Esophagus squamous epithelium (tissue), 5 donors: ENCODE measurements around the gene CADM4. TPM values are rescaled to one million over a fixed set of nuclear protein-coding genes. Genes with fewer than 3 reads are reported as not detected.
A peak's percentile ranks its signal among the peaks of the same experiment; 100 is the strongest.
"Not testable (repeated sequence)": the region's sequence is repeated elsewhere in the genome, so short reads cannot be mapped to it uniquely, and the experiment has no call there.

Experiments used
- DNase-seq: peaks from one replicate; lab custom pipeline; 2025; lab: John Stamatoyannopoulos, UW
- H3K27ac ChIP-seq, 4 donors: fragments of 200-600 bp; sonication (generic); one replicate each; pipeline ENCODE4 v1.5.1; 2016 to 2019; ENCODE audit warnings: mild to moderate bottlenecking in 1 of 4
- H3K27me3 ChIP-seq, 4 donors: fragments of 200-600 bp; sonication (generic); 1 replicate in 3 of 4; 2 replicates in 1 of 4; pipeline versions ENCODE4 v1.5.1 to v1.6.0; 2017 to 2021; ENCODE audit warnings: antibody characterized with exemption in 1 of 4
- H3K36me3 ChIP-seq, 3 donors: fragments of 200-600 bp; sonication (generic); one replicate each; pipeline ENCODE4 v1.5.1; 2016 to 2019
- H3K4me1 ChIP-seq, 3 donors: fragments of 200-600 bp; sonication (generic); one replicate each; pipeline ENCODE4 v1.5.1; 2017 to 2019
- H3K4me3 ChIP-seq, 4 donors: fragments of 200-600 bp; sonication (generic); 1 replicate in 3 of 4; 2 replicates in 1 of 4; pipeline ENCODE4 v1.5.1; 2016 to 2019; ENCODE audit warnings: mild to moderate bottlenecking in 2 of 4, moderate library complexity in 1 of 4
- H3K9me3 ChIP-seq, 3 donors: fragments of 200-600 bp; sonication (generic); one replicate each; pipeline ENCODE4 v1.5.1; 2016 to 2019
- POLR2A ChIP-seq, 4 donors: fragments of 450-650 bp; IDR thresholded peaks; one replicate each; pipeline ENCODE4 v1.6.1; 2017; ENCODE audit warnings: antibody characterized with exemption in 4 of 4, mild to moderate bottlenecking in 4 of 4, moderate library complexity in 3 of 4
- WGBS, 2 donors: methylation state at CpG; one replicate each; pipeline ENCODE4 v1.1.5; 2018; 5-methylcytosine and 5-hydroxymethylcytosine counted together
- intact Hi-C: fragments of 100-400 bp; cut with DNase I; formaldehyde crosslinking; loops from one replicate; pipeline ENCODE4 v1.15.0; 2022
- total RNA-seq, 4 donors: library from RNA; depleted of rRNA; stranded (reverse); fragments of >200 nt; gene quantifications; one replicate each; pipeline ENCODE4 v1.1.0, GENCODE V29; 2016
- TF ChIP-seq, protein P1 (sequence below), 6 experiments: fragments of 450-650 bp in 4 of 6; fragments of 200-600 bp in 2 of 6; sonication (generic) in 2 of 6; IDR thresholded peaks; one replicate each; pipeline ENCODE4 v1.5.1; 2016 to 2019; ENCODE audit warnings: antibody characterized with exemption in 6 of 6, mild to moderate bottlenecking in 4 of 6, moderate library complexity in 4 of 6
- donor health status: DM: yes; HTN: yes; CAD: no.

CADM4 gene
- total RNA-seq, 4 donors from 2014 or later = 8.8 to 22.8 (median 10.5) TPM

DNA sequence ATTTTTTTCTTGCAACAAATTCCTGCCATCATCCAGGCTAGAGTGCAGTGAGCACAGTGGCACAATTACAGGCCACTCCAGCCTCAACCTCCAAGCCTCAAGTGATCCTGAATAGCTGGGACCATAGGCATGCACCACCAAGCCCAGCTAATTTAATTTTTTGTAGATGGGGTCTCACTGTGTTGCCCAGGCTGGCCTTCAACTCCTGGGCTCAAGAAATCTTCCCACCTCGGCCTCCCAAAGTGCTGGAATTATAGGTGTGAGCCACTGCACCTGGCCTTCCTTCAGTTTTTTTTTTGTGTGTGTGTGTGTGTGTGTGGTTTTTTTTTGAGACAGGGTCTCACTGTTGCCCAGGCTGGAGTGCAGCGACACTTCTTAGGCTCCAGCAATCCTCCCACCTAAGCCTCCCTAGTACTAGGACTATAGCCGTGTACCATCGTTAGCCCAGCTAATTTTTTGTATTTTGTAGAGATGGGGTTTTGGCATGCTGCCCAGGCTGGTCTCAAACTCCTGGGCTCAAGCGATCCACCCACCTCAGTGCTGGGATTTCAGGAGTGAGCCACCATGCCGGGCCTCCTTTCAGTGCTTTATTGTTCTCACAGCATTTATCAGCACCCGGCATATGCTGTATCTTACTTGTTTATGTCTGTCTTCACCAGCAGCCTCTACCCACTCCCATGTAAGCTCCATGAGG lies 33.6 kb downstream of the CADM4 start:
- DNase-seq = no peak
- Histone ChIP-seq H3K27me3 (no peaks in the 10 kb centered on the region), H3K4me1 (peaks cover 0 to 23% (median 9%) of the 10 kb centered on the region in 3 donors), H3K36me3 (peaks cover 0 to 54% (median 6%) of the 10 kb centered on the region in 3 donors), H3K4me3 (no peak overlapping the region), H3K27ac (peak overlapping the region in 3 of 4 donors; percentile 51 to 70 (median 56)), H3K9me3 (no peaks in the 10 kb centered on the region)
- intact Hi-C loops = loop anchor here (10.0 kb wide), 1 partner anchor 49 kb away; no protein-coding TSS in a partner anchor
- TF ChIP-seq POLR2A (IDR thresholded peaks at IDR 0.05) = no peak
- TF ChIP-seq, protein P1, sequence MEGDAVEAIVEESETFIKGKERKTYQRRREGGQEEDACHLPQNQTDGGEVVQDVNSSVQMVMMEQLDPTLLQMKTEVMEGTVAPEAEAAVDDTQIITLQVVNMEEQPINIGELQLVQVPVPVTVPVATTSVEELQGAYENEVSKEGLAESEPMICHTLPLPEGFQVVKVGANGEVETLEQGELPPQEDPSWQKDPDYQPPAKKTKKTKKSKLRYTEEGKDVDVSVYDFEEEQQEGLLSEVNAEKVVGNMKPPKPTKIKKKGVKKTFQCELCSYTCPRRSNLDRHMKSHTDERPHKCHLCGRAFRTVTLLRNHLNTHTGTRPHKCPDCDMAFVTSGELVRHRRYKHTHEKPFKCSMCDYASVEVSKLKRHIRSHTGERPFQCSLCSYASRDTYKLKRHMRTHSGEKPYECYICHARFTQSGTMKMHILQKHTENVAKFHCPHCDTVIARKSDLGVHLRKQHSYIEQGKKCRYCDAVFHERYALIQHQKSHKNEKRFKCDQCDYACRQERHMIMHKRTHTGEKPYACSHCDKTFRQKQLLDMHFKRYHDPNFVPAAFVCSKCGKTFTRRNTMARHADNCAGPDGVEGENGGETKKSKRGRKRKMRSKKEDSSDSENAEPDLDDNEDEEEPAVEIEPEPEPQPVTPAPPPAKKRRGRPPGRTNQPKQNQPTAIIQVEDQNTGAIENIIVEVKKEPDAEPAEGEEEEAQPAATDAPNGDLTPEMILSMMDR (IDR thresholded peaks at IDR 0.05) = no peak
- WGBS, 2 donors = 70 to 78% methylated on average over 6 to 7 of the region's 7 CpGs

DNA sequence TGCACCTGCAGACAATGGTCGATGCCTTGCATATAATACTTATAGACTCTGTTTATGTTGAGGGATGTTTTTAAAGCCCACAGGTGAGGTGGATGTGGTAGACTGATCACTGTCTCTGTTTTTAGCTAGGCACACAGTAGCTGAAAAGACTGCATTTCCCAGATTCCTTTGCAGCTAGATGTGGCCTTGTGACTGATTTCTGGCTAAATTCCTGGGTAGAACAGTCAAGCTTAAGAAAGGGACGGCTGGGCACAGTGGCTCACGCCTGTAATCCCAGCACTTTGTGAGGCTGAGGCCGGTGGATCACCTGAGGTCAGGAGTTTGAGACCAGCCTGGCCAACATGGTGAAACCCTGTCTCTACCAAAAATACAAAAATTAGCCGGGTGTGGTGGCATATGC lies 39.3 kb downstream of the CADM4 start:
- not testable (repeated sequence) for H3K4me3 ChIP-seq, H3K27me3 ChIP-seq, DNase-seq, H3K9me3 ChIP-seq, H3K27ac ChIP-seq
- intact Hi-C loops = loop anchor here (10.0 kb wide), 1 partner anchor 54 kb away; no protein-coding TSS in a partner anchor
- 65 to 83% methylated on average over 1 to 5 of the region's 5 CpGs for WGBS, 2 donors
- peaks cover 13 to 29% (median 17%) of the 10 kb centered on the region in 3 donors for H3K4me1 ChIP-seq
- peaks cover 0 to 52% (median 9%) of the 10 kb centered on the region in 3 donors for H3K36me3 ChIP-seq

DNA sequence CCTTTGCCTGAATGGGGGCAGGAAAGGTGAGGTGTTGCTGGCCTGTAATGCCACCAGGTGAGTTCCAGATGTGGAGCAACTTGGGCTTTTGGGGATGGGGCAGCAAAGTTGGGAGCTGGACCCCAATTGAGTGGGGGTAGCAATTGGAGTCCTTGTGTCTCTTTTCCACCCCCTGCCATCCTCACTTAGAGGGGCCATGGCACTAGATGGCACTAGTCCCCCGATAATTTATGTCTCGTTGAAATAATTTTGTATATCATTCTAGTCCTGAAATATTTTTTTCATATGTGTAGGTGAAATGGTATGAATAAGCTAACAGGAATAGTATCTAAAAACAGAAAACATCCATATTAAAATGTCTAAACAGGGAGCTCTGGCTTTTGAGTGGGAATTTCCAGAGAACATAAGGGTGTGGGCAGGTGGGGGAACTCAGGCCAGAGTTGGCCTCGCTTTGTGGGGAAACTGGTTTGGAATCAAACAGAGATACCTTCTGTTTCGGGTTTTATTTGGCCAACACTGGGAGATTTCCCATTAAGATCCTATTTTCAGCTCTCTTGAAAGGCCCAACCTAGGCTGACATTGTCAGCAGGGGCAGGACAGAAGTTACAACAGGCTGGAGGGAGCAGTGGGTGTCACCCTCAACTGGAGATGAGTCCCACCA lies 39.9 kb downstream of the CADM4 start:
- WGBS, 2 donors = 66 to 72% methylated on average over 4 of the region's 4 CpGs
- H3K36me3 ChIP-seq = peaks cover 0 to 52% (median 9%) of the 10 kb centered on the region in 3 donors

DNA sequence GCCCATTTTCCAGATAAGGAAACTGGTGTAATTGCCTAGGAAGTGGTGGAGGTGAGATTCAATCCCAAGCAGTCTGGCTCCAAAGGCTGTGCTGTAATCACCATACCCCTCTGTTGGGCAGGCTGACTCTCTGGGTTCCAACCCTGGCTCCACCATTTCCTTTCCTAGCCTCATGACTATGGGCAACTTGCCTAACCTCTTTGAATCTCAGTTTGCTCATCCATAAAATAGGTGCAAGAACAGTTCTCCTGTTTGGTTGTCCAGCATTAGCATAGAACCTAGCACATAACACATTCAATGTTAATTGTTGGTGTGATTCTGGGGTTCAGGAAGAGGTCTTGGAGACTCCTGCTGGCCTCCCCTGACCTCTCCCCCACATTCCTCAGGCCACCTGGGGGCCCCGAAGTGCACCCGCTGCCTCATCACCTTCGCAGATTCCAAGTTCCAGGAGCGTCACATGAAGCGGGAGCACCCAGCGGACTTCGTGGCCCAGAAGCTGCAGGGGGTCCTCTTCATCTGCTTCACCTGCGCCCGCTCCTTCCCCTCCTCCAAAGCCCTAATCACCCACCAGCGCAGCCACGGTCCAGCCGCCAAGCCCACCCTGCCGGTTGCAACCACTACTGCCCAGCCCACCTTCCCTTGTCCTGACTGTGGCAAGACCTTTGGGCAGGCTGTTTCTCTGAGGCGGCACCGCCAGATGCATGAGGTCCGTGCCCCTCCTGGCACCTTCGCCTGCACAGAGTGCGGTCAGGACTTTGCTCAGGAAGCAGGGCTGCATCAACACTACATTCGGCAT lies 41.0 kb downstream of the CADM4 start:
- WGBS, 2 donors = 94 to 95% methylated on average over 13 to 14 of the region's 19 CpGs

More for the DNA sequence above, 39.9 kb downstream of the CADM4 start:
- no peak for DNase-seq
- Histone ChIP-seq H3K27ac (no peak overlapping the region), H3K9me3 (no peaks in the 10 kb centered on the region), H3K27me3 (no peaks in the 10 kb centered on the region), H3K4me1 (peaks cover 16 to 35% (median 22%) of the 10 kb centered on the region in 3 donors), H3K4me3 (no peak overlapping the region)
- intact Hi-C loops = loop anchor here (10.0 kb wide), 2 partner anchors 55 to 65 kb away; partner anchors contain the start of gene ZNF575
- no peak for TF ChIP-seq POLR2A (IDR thresholded peaks at IDR 0.05)
- TF ChIP-seq, protein P1 (IDR thresholded peaks at IDR 0.05) = no peak

More for the DNA sequence above, 41.0 kb downstream of the CADM4 start:
- Histone ChIP-seq H3K9me3 (no peaks in the 10 kb centered on the region), H3K27me3 (no peaks in the 10 kb centered on the region), H3K36me3 (peaks cover 2 to 59% (median 9%) of the 10 kb centered on the region in 3 donors), H3K27ac (no peak overlapping the region), H3K4me1 (peaks cover 27 to 46% (median 29%) of the 10 kb centered on the region in 3 donors), H3K4me3 (no peak overlapping the region)
- intact Hi-C loops = loop anchor here (10.0 kb wide), 1 partner anchor 64 kb away; the partner anchor contains the start of gene ZNF575
- no peak for DNase-seq
- TF ChIP-seq, protein P1 (IDR thresholded peaks at IDR 0.05) = no peak
- TF ChIP-seq POLR2A (IDR thresholded peaks at IDR 0.05) = no peak
